ENCODE measurements around the gene MICU2.

Gene MICU2

GRCh38 chr13:21541980-21542379, 62.0 kb downstream of the MICU2 start:
- DNase-seq, result no peak

DNA sequence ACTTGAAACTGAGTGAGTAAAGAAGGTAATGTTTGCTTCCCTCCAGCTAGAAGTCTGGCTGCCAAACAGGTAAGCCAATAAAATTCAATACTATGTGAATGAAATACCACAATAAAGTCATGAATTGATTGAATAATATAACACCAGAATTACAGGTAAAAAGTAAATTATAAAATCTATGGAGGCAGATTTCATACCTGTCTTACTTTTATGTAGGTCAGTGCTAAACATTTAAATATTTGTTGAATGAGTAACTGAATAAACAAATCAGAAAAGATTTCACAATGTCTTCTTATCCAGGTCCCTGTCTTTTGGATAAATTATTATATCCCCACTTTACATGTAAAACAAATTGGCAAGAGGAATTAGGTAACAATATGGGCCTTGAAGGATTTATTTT, 62.7 kb downstream of the MICU2 start:
- DNase-seq, result no peak

DNA sequence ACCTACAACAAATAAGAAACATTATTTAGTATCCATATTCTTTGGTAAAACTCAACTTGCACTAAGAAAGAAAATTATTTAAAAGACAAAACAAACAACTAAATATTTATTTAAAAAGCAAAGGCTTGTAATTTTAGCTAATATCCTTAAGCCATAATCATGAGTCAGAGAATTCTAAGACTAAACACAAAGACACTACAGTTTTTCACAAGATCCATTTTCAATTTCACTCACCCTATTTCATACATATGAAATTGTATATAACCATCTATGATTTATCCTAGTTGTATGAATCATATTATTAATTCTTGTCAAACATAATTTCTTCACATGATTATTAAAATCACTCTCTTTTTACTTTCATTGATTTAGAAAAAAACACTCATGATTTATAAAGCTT, 64.3 kb downstream of the MICU2 start:
- no peak for DNase-seq

DNA sequence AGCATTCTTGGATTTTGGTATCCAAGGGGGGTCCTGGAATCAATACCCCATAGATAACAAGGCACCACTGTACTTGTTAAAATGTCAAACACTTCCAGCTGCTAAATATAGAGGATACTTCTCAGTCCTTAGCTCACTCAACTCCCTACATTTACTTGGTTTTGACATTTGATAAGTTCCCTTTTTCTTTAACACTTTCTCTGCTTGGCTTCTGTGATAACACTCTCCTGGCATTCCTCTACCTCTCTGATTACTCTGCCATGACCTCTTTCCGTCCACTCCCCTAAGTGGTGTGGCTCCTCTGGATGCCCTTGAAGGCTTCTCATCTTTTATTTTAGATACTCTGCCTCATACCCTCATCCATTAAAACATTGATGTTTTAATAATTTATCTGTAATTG, 65.2 kb downstream of the MICU2 start:
- no peak for DNase-seq

- DNase-seq, result no peak
Observed at GRCh38 chr13:21538280-21538679, 65.7 kb downstream of the MICU2 start.

DNA sequence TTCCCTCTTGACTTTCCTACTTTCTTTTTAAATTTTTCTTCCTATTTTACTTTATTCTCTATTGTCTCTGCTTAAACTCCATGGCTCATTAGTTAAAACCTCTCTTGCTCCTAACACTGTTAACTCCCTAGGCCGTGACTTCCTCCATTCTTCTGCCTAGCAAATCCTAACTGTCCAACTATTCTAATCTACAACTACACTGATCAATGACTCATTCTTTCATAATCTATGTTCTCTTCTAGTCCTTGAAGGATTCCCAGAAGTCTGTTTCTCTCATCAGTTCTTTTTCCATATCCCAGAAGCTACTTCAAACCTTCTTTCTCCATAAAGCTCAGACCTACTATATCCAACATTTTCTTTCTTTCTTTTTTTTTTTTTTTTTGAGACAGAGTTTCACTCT, 66.9 kb downstream of the MICU2 start:
- no peak for DNase-seq

DNA sequence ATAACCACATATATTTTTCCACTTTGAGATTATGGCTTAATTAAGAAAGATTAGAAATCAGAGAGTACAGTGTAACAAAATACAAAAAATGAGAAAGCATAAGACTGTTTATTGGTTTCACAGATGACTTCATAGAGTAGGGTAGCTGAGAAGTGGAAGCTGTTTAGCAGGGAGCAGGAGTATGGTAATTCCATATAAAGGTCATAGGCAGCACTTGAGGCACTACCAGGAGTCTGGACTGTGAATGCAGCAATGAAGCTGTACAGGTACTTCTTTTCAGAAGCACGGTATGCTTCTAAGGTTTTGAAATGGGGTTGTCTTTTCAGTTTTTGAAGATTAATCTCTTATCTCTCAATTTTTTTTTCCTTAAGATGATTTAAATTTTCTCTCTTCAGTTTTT, 69.2 kb downstream of the MICU2 start:
- no peak for DNase-seq

DNA sequence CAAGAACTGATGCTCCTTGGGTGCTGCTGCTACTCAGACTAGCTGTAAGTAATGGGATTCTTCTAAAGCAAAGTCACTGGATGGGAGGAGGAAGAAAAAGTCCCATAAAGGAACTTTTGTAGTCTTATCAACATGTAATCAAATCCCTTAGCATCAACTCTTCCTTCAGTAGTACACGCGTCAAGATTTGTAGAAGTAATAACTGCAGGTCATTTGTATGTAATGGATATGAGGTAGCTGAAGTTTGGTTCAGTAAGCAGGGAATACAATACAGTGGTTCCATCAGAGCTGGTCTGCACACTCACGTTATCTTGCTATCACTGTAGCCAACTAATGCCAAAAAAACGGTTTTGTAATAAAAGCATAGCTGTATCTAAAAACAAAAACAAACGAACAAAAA, 72.5 kb downstream of the MICU2 start:
- no peak for DNase-seq

GRCh38 chr13:21530656-21531055, 73.3 kb downstream of the MICU2 start:
- no peak for DNase-seq

- DNase-seq, result no peak
Observed at GRCh38 chr13:21529146-21529893, 74.7 kb downstream of the MICU2 start.

GRCh38 chr13:21528616-21529015, 75.4 kb downstream of the MICU2 start:
- DNase-seq, result no peak

DNA sequence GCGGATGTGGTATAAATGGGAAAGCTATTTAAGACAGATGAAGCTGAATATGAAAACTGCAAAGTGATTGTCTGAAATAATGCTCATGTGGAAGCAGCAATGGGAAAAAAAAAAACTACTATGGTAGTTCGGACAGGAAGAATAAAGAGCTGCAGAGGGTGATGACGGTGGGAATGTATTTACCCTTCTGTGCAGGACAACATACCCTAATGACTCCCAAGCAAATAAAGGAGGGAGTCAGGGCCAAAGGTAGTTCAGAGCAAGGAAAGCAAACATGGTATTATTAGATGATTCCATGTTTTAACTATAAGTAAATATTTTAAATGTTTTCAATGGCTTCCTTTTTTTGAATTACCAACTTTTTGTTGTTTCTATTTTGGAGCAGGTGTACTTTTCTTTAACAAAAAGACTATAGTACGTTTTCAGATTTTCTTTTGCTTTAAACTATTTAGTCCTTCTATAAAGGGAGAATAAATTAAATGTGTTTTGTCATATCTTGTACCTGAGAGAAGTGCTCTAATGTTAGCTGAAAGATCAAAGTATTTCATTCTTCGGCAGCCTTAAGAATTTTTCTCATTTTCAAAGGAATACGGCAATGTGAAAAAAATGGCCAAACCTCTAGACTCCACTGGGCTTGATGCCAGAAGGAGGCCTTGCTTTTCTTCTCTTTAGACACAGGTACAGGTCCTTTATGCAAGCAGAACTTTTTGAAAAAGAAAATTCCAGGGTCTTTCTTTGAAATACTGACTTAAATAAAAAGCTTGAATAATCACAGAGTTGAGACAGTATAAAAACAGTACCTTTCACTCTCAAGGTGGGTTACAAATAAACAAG, 77.0 kb downstream of the MICU2 start:
- no peak for DNase-seq

DNA sequence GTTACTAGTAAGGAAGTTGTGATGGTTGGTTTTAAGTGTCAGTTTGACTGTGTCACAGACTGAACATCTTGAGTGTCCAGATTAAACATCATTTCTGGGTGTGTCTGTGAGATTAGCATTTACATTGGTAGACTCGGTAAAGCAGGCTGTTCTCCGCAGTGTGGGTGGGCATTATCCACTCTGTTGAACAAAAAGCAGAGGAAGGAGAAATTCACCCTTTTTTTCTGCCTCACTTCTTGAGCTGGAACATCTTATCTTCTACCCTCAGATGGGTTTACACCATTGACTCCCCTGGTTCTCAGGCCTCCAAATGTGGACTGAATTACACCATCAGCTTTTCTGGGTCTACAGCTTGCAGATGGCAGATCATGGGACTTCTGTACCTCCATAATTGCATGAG, 81.1 kb downstream of the MICU2 start:
- DNase-seq, result no peak

DNA sequence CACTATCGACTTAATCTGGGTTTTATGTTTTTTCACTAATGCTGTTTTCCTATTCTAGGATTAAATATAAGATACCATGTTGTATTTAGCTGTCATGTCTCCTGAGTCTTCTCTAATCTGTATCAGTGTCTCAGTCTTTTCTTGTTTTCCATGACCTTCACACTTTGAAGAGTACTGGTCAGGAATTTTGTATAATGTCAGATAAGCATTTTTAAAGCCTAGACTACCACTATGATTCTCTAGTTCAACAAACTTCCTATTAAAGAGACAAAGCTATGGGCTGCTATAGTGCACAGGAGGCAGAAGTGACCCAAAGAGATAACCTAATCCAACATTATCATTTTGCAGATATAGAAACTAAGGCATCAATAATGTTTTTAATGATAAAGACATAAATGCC, 81.8 kb downstream of the MICU2 start:
- DNase-seq, result no peak

DNA sequence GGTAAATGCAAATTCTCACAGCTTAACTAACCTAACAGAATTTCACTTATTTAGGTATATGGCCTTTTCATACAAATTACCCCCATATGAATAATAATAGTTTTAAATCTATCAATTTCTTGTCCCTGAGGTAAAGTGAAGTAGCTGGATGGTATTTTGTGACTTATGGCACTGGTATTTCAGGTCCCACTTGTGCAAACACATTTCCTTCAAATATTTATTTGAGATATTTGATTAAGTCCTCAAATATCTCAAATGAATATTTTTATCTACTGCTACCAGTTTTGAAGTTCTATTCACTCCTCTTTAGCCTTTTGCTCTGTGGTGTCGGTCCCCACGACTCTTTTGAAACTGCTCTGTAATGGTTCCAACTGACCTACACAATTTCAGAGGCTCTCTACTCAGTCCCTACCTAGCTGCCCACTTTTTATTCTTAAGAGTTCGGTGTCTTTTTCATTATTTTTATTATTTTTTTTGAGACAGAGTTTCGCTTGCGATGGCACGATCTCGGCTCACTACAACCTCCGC, 85.3 kb downstream of the MICU2 start:
- no peak for DNase-seq

- DNase-seq, result no peak
Observed at GRCh38 chr13:21517576-21517975, 86.4 kb downstream of the MICU2 start.

- no peak for DNase-seq
Observed at GRCh38 chr13:21516805-21517204, 87.2 kb downstream of the MICU2 start.

- DNase-seq, result no peak
Observed at GRCh38 chr13:21511849-21512248, 92.1 kb downstream of the MICU2 start.

- DNase-seq, result no peak
Observed at GRCh38 chr13:21504379-21504778, 99.6 kb downstream of the MICU2 start.

DNA sequence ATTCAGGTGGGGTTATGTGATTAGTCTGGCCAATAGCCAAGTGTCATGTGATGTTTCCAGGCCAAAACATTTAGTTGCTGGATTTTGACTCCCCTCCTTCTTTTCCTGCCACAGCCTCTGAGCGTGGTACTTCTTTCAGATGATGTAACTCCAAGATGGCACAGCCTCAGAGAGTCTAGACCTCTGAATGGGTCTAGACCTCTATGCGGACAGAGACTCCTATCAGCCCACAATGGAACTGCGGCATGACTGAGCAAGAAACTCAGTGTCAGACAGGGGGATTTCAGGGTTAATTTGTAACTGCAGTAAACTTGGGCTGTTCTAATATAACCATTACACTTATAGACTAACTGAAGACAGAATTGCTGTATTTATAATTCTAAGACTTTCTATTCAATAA, 102.3 kb downstream of the MICU2 start:
- DNase-seq, result no peak

DNA sequence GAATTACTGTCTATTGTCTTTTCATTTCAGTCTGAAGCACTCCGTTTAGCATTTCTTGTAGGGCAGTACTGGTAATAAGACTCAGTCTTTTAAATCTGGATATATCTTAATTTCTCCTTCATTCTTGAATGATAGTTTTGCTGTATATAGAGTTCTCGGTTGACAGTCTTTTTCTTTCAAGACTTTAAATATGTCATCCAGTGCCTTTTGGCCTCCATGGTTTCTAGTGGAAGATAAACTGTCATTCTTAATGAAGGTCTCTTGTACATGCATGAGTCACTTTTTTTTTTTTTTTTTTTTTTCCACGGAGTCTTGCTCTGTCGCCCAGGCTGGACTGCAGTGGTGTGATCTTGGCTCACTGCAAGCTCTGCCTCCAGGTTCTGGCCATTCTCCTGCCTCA, 117.6 kb downstream of the MICU2 start:
- no peak for DNase-seq

DNA sequence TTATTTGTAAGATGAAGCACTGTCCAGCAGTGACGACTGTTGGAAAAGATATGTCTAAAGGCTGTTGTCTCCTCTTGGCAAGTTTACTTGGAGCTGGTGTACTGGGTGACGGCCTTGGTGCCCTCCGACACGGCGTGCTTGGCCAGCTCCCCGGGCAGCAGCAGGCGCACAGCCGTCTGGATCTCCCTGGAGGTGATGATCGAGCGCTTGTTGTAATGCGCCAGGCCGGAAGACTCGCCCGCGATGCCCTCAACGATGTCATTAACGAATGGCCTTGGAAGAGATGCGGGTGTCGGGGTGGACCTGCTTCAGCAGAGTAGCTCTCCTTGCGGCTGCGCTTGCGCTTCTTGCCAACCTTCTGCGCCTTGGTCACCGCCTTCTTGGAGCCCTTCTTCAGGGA, 120.2 kb downstream of the MICU2 start:
- DNase-seq, result no peak

DNA sequence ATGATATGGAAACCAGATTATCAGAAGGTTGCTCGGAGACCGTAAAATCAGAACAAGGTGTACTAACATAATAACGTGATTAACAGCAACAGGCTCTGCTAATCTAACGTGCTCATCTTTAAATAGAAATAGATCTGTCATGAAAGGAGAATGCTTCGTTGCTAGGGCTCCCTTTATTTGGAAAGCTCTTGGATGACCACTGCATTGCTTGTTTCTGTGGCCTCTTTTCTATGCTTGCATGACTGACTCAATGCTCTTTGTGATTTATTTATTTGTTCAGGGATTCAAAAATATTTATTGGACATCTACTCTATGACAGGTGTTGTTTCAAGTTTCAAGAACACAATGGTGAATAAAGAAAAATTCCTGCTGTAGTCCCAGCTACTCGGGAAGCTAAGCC, 122.6 kb downstream of the MICU2 start:
- DNase-seq, result no peak
